NCI-H510A (cell line): ENCODE results near the gene QRICH1.

Source experiments
- DNase-seq: peaks from one replicate; lab custom pipeline; 2025; lab: John Stamatoyannopoulos, UW

Gene QRICH1

DNA sequence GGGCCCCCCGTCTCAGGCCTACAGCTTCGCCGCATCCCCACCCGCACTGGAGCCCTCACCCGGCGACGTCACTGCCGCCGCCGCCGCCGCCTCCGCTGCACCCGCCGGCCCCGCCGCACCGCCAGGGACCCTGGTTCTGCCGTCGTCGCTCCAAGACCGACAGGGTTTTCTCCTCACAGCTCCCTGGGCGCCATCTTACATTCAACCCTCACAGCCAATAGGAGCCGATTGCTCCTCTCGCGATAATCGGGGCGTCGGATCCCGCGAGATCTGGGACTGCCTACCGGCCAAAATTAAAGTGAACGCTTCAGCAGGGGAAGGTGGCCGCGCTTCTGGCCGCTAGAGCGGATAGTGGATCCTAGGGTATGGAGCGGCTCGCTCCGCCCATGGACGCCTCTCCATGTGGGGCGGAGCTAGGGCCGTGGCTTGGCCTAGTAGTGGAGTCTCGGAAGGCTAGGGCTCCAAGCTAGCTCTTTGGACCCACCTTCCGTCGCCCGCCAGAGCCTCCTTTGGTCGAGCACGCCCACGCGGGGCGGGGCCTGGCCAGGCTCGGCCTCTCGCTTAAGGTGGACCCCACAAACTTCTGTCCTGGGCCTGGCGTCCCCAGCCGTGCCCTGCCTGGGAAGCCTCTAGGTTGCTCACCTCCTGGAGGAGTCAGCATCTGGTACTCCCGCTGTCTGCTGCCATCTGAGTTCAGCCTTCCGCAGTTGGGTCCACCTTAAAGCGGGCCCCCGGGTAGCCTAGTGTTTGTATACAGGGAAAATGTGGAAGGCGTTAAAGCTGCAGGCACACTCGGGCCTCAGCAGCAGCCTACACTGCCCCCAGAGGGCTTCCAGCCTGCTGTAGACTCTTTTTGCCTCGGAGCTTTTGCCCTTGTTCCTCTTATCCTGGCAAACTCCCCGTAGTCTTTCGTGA lies at the start of gene QRICH1:
Gene QRICH1 (minus strand): TSS at position 219 of the 915 bp plus-strand sequence. CDS start 17,054 bp downstream, outside the sequence.
- DNase-seq: peak; percentile 92

GRCh38 chr3:49140080-49140479 lies 46.2 kb upstream of the QRICH1 start:
- DNase-seq: no peak

DNA sequence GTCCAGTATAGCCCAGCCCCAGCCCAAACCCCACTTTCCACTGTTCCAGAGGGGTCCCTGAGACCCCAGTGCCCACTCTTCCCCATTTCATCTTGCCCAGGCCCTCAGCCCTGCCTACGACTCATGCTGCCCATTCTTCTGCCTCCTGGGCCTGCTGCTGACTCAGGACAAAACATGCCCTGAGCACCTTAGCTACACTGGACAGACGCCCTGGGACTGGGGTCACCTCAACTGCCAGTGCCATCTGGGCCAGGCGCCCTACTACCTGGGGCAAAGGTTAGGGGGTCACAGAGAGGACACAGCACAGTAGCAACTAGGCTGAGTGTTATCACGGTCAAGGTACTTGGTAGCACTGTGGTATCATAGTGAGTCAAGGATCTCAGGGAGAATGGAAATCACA lies 41.6 kb upstream of the QRICH1 start:
- no peak for DNase-seq

DNA sequence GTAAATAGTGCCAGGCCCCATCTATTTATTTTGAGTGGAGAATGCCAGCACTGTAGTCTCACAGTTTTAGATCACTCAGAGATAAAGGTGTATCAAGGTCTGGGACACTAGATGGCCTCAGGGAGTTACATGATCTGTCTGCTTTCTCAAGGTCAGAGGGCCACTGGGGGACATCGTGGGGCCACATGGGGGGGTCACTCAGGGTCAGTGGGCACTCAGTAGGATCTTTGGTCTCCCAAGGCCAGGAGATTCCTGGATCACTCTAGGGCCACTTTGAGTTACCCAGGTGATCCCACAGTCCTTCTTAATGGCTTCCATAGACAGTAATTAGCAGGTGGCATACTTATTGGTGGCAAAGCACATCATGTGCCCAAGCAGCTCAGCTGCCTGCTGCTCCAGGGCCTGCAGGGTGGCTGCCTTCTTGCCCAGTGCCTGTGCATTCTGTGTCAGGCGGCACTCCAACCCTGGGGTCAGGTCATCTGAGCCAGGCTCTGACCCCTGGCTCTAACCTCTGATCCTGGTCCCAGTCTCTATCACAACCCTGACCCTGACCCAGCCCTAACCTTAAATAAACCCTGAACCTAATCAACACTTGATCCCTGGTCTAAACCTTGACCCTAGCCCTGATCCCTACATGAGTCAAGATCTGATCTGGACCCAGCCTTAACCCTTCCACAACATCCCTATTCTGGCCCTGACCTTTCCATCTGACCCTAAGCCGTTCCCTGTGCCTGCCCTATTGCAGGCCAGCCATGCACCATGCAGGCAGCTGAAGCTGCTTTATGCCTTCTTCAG lies 40.8 kb upstream of the QRICH1 start:
- DNase-seq: no peak

DNA sequence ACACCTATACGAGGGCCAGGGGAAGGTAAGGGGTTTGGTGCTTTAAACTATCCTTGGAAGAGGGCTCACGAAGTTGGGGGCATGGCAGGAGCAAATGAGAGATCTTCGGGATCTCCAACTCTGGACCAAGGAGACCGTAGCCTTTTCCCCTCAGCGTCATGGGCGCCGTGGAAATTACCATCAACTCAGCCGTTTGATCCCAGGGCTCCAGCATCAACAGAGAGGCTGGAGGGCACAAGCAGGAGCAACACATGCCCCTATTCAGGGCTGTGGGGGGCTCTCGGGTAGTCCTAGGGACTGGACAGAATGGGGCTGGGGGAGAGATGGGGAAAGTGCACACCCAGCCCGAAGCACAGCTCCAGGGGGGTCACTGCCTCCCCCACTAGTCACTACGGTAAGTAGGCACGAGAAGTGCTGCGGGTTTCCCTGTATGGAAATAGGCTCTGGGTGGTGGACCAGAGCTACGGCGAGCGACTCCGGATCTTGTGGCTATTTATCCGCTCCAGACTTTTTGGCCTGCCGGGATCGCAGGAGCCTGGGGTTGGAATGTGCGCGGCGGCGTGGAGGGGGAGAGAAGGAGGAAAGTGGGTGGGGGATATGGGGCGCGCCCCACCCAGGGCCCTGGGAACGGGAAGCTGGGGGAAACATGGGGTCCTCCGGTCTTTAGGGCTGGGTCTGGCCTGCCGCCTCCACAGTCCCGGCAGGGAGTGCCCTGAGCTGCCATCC lies 39.5 kb upstream of the QRICH1 start:
- DNase-seq: peak; percentile 52

GRCh38 chr3:49132437-49133225 lies 38.8 kb upstream of the QRICH1 start, which contains the start of gene LAMB2:
LAMB2 (minus strand) TSS chr3:49133050; CDS start chr3:49132867, 183 bp downstream.
- peak; percentile 4 for DNase-seq

- DNase-seq: no peak
These were observed 38.2 kb upstream of the QRICH1 start for GRCh38 chr3:49132073-49132436.

DNA sequence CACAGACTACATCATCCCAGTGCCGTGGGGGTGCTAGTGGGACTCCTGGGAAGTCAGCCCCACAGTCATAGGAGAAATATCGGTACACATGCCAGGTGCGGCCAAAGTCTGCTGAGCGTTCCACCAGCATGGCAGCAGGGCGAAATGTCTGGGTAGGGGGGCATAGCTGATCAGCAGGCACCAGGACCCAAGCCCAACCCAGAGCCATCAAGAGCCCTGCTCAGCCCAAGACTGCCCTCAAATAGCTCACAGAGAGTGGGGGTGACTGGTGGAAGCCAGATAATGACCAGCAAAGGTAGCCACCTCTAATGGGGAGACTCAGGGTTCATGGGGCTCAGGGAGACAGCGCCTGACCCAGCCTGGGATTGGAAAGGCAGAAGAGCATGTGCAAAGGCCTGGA lies 37.7 kb upstream of the QRICH1 start:
- no peak for DNase-seq

GRCh38 chr3:49131040-49131439 lies 37.2 kb upstream of the QRICH1 start:
- no peak for DNase-seq

GRCh38 chr3:49124991-49125670 lies 31.3 kb upstream of the QRICH1 start:
- no peak for DNase-seq

DNA sequence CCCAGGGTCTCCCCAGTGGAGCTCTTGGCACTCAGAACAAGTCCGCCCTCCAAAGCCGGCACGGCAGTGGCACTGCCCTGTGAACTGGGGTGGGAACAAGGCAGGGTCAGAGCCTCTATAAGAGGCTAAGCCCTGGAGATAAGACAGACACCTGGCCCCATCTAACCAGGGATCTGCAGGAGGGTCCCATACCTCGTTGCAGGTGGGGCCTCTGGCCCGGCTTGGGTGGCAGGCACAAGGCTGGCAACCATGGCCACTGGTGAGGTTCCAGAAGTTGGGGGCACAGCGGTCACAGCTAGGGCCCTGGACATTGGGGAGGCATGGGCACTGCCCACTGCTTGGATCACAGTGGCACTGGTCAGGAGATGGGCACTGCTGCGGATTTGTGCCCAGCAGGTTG lies 30.3 kb upstream of the QRICH1 start:
- no peak for DNase-seq

DNA sequence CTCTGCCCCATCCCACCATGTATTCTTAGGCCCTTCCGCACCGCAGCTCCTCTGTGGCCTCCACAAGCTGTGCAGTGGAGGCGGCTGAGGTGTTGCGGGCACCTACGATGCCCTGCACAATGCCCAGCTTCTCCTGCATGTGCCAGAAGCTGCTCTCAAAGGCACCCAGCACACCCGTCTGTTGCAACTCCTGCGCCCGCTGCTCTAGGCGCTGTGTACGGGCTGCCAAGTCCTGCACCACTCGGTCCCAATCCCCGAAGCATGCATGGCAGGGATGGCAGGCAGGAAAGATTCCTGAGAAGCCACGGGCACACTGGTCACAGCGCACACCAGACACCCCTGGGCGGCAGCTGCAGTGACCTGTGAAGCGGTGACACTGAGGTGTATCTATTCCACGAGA lies 29.8 kb upstream of the QRICH1 start:
- DNase-seq: no peak

- DNase-seq: no peak
These were observed 29.1 kb upstream of the QRICH1 start for GRCh38 chr3:49122886-49123545.

GRCh38 chr3:49122451-49122850 lies 28.6 kb upstream of the QRICH1 start:
- no peak for DNase-seq

DNA sequence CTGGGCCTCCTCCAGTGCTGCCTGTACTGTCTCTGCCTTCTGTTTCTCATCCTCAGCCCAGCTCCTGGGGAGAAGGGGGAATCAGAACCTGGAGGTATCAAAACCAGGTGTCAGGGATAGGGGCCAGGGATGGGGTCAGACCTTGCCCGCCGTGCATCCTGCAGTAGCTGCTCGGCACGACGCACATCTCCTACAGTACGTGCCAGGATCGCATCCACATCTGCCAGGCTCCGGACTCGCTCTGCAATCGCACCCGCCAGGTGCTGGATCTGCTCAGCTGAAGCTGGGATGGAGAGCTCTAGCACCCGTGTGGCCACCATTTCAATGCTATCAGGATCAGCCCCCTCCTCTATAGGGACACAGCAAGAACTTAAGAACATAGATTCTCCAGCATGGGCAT lies 28.2 kb upstream of the QRICH1 start:
- no peak for DNase-seq

- no peak for DNase-seq
These were observed 27.4 kb upstream of the QRICH1 start for GRCh38 chr3:49121132-49121736.

GRCh38 chr3:49120438-49121131 lies 26.7 kb upstream of the QRICH1 start, which contains the start of gene USP19:
USP19 (minus strand) TSS chr3:49120823; CDS start chr3:49119145, 1,678 bp downstream.
- DNase-seq: peak; percentile 81

DNA sequence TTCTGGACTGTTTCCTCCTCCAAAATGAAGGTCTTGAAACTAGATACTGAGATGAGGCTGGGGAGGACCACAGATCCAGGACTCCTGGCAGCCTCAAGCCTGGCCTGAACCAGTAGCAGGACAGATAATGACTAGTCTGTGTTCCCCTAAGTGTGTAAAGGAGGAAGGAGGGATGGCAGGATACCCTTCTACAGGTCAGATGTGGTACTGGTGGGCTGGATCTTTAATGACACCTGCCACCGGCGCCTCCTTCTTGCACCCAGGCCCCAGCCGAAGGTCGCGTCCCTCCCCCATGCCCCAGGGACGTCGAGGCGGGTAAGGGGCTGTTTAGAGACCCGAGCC lies 26.2 kb upstream of the QRICH1 start:
- DNase-seq: no peak

GRCh38 chr3:49119439-49119838 lies 25.6 kb upstream of the QRICH1 start:
- no peak for DNase-seq
